Peyer's patch (tissue), 4 donors: Measurements from ENCODE around the gene DDX39A.

Experiments used
- CTCF ChIP-seq, 6 experiments: fragments of 450-650 bp in 4 of 6; fragments of 200-600 bp in 2 of 6; sonication (generic) in 1 of 6; IDR thresholded peaks; one replicate each; pipeline ENCODE4 v1.5.1; 2017 to 2019; ENCODE audit warnings: antibody characterized with exemption in 6 of 6, mild to moderate bottlenecking in 3 of 6, moderate library complexity in 1 of 6
- POLR2A ChIP-seq, 2 donors: fragments of 450-650 bp; IDR thresholded peaks; one replicate each; pipeline ENCODE4 v1.5.1; 2017; ENCODE audit warnings: antibody characterized with exemption in 2 of 2, mild to moderate bottlenecking in 2 of 2, moderate library complexity in 2 of 2

GRCh38 chr19:14411161-14411937 lies 7.8 kb downstream of the DDX39A start:
- TF ChIP-seq CTCF (IDR thresholded peaks at IDR 0.05) (no peak), POLR2A (IDR thresholded peaks at IDR 0.05) (no peak)
